ENCODE measurements around the gene ARF1.
A peak's percentile ranks its signal among the peaks of the same experiment; 100 is the strongest.

ARF1 gene

DNA sequence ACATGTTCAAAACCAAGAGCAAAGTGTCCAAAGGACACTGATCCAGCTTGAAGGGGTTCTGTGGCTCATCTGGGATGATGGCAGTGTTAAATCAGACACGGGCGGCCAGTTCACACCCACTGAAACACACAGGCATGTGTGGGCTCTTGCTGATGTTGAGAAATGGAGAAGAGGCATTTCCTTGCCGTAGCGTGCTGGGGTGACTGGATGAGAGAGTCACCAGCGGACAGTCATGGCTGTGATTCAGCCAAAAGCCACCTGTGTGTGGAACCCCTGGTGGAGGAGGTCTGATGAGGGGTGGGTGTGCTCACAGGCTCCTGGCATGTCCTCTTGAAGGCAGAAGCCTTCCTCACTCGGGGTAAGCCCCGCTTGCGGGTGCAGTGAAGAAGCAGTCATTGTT is 13.4 kb downstream of the ARF1 start:
- no peaks in the 10 kb centered on the region for H3K4me1 ChIP-seq (ENCODE audit: control insufficient read depth, insufficient read depth, low read length)
- no CpG with 5 or more reads among the region's 8 CpGs for WGBS (ENCODE audit: insufficient coverage, insufficient read length)
- H3K36me3 ChIP-seq (ENCODE audit: control insufficient read depth, insufficient read depth, low read length): peaks cover 27% of the 10 kb centered on the region
- H3K4me3 ChIP-seq (ENCODE audit: low read length): no peak overlapping the region
- no peak for DNase-seq (ENCODE audit: low read depth, low spot score)
- H3K9me3 ChIP-seq (ENCODE audit: control insufficient read depth, insufficient read depth, low read length): no peaks in the 10 kb centered on the region
- H3K27me3 ChIP-seq (ENCODE audit: control insufficient read depth, insufficient read depth, low read length): no peaks in the 10 kb centered on the region
- H3K27ac ChIP-seq (ENCODE audit: low read length): no peak overlapping the region

- no peak for DNase-seq (ENCODE audit: low read depth, low spot score)
- no peaks in the 10 kb centered on the region for H3K27me3 ChIP-seq (ENCODE audit: control insufficient read depth, insufficient read depth, low read length)
- H3K4me3 ChIP-seq (ENCODE audit: low read length): no peak overlapping the region
- WGBS (ENCODE audit: insufficient coverage, insufficient read length): no CpG with 5 or more reads among the region's 13 CpGs
- no peaks in the 10 kb centered on the region for H3K9me3 ChIP-seq (ENCODE audit: control insufficient read depth, insufficient read depth, low read length)
- H3K27ac ChIP-seq (ENCODE audit: low read length): no peak overlapping the region
- no peaks in the 10 kb centered on the region for H3K4me1 ChIP-seq (ENCODE audit: control insufficient read depth, insufficient read depth, low read length)
- H3K36me3 ChIP-seq (ENCODE audit: control insufficient read depth, insufficient read depth, low read length): peaks cover 29% of the 10 kb centered on the region
Measured at GRCh38 chr1:228096416-228097332, 14.2 kb downstream of the ARF1 start.

DNA sequence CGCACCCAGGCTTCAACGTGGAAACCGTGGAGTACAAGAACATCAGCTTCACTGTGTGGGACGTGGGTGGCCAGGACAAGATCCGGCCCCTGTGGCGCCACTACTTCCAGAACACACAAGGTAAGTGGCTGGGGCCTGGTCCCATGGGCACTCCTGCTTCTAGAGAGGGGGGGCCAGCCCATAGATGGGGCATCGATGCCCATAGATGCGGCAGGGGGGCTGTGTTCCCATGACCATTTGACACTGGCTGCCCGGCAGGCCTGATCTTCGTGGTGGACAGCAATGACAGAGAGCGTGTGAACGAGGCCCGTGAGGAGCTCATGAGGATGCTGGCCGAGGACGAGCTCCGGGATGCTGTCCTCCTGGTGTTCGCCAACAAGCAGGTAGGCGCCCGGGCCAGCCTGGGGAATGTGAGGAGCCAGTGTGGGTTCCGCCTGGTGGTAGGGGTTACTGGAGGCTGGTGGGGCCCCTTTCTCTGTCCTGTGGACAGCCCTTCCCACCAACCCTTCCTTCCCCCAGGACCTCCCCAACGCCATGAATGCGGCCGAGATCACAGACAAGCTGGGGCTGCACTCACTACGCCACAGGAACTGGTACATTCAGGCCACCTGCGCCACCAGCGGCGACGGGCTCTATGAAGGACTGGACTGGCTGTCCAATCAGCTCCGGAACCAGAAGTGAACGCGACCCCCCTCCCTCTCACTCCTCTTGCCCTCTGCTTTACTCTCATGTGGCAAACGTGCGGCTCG is 15.0 kb downstream of the ARF1 start:
- H3K27me3 ChIP-seq (ENCODE audit: control insufficient read depth, insufficient read depth, low read length): no peaks in the 10 kb centered on the region
- WGBS (ENCODE audit: insufficient coverage, insufficient read length): no CpG with 5 or more reads among the region's 34 CpGs
- no peak overlapping the region for H3K4me3 ChIP-seq (ENCODE audit: low read length)
- no peak for DNase-seq (ENCODE audit: low read depth, low spot score)
- no peaks in the 10 kb centered on the region for H3K4me1 ChIP-seq (ENCODE audit: control insufficient read depth, insufficient read depth, low read length)
- no peak overlapping the region for H3K27ac ChIP-seq (ENCODE audit: low read length)
- no peaks in the 10 kb centered on the region for H3K9me3 ChIP-seq (ENCODE audit: control insufficient read depth, insufficient read depth, low read length)
- H3K36me3 ChIP-seq (ENCODE audit: control insufficient read depth, insufficient read depth, low read length): peaks cover 29% of the 10 kb centered on the region

DNA sequence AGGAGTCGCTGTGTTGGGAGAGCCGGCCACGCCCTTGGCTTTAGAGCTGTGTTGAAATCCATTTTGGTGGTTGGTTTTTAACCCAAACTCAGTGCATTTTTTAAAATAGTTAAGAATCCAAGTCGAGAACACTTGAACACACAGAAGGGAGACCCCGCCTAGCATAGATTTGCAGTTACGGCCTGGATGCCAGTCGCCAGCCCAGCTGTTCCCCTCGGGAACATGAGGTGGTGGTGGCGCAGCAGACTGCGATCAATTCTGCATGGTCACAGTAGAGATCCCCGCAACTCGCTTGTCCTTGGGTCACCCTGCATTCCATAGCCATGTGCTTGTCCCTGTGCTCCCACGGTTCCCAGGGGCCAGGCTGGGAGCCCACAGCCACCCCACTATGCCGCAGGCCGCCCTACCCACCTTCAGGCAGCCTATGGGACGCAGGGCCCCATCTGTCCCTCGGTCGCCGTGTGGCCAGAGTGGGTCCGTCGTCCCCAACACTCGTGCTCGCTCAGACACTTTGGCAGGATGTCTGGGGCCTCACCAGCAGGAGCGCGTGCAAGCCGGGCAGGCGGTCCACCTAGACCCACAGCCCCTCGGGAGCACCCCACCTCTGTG is 15.9 kb downstream of the ARF1 start:
- Histone ChIP-seq H3K4me1 (ENCODE audit: control insufficient read depth, insufficient read depth, low read length) (no peaks in the 10 kb centered on the region), H3K4me3 (ENCODE audit: low read length) (no peak overlapping the region), H3K36me3 (ENCODE audit: control insufficient read depth, insufficient read depth, low read length) (peaks cover 29% of the 10 kb centered on the region), H3K27ac (ENCODE audit: low read length) (no peak overlapping the region), H3K9me3 (ENCODE audit: control insufficient read depth, insufficient read depth, low read length) (no peaks in the 10 kb centered on the region), H3K27me3 (ENCODE audit: control insufficient read depth, insufficient read depth, low read length) (no peaks in the 10 kb centered on the region)
- no CpG with 5 or more reads among the region's 28 CpGs for WGBS (ENCODE audit: insufficient coverage, insufficient read length)
- DNase-seq (ENCODE audit: low read depth, low spot score): no peak

GRCh38 chr1:228099331-228099732 is 16.8 kb downstream of the ARF1 start:
- H3K27ac ChIP-seq (ENCODE audit: low read length): no peak overlapping the region
- H3K9me3 ChIP-seq (ENCODE audit: control insufficient read depth, insufficient read depth, low read length): no peaks in the 10 kb centered on the region
- H3K4me1 ChIP-seq (ENCODE audit: control insufficient read depth, insufficient read depth, low read length): no peaks in the 10 kb centered on the region
- DNase-seq (ENCODE audit: low read depth, low spot score): no peak
- H3K27me3 ChIP-seq (ENCODE audit: control insufficient read depth, insufficient read depth, low read length): no peaks in the 10 kb centered on the region
- H3K36me3 ChIP-seq (ENCODE audit: control insufficient read depth, insufficient read depth, low read length): peaks cover 29% of the 10 kb centered on the region
- no CpG with 5 or more reads among the region's 4 CpGs for WGBS (ENCODE audit: insufficient coverage, insufficient read length)
- no peak overlapping the region for H3K4me3 ChIP-seq (ENCODE audit: low read length)

GRCh38 chr1:228100822-228101613 is 18.5 kb downstream of the ARF1 start:
- H3K4me1 ChIP-seq (ENCODE audit: control insufficient read depth, insufficient read depth, low read length): no peaks in the 10 kb centered on the region
- H3K27me3 ChIP-seq (ENCODE audit: control insufficient read depth, insufficient read depth, low read length): no peaks in the 10 kb centered on the region
- no peak for DNase-seq (ENCODE audit: low read depth, low spot score)
- no peak overlapping the region for H3K27ac ChIP-seq (ENCODE audit: low read length)
- H3K9me3 ChIP-seq (ENCODE audit: control insufficient read depth, insufficient read depth, low read length): no peaks in the 10 kb centered on the region
- WGBS (ENCODE audit: insufficient coverage, insufficient read length): no CpG with 5 or more reads among the region's 12 CpGs
- peaks cover 29% of the 10 kb centered on the region for H3K36me3 ChIP-seq (ENCODE audit: control insufficient read depth, insufficient read depth, low read length)
- H3K4me3 ChIP-seq (ENCODE audit: low read length): no peak overlapping the region

GRCh38 chr1:228101614-228101993 is 19.1 kb downstream of the ARF1 start:
- DNase-seq (ENCODE audit: low read depth, low spot score): no peak
- whole genome bisulfite sequencing (ENCODE audit: insufficient coverage, insufficient read length): no CpG with 5 or more reads among the region's 15 CpGs
- peak overlapping the region; percentile 98; the same call in 1 of the 2 replicates for H3K4me3 ChIP-seq (ENCODE audit: low read length)
- no peaks in the 10 kb centered on the region for H3K9me3 ChIP-seq (ENCODE audit: control insufficient read depth, insufficient read depth, low read length)
- no peaks in the 10 kb centered on the region for H3K27me3 ChIP-seq (ENCODE audit: control insufficient read depth, insufficient read depth, low read length)
- no peak overlapping the region for H3K27ac ChIP-seq (ENCODE audit: low read length)
- peaks cover 34% of the 10 kb centered on the region for H3K36me3 ChIP-seq (ENCODE audit: control insufficient read depth, insufficient read depth, low read length)
- H3K4me1 ChIP-seq (ENCODE audit: control insufficient read depth, insufficient read depth, low read length): no peaks in the 10 kb centered on the region

- WGBS (ENCODE audit: insufficient coverage, insufficient read length): no CpG with 5 or more reads among the region's 73 CpGs
- no peak for DNase-seq (ENCODE audit: low read depth, low spot score)
- Histone ChIP-seq H3K36me3 (ENCODE audit: control insufficient read depth, insufficient read depth, low read length) (peaks cover 35% of the 10 kb centered on the region), H3K27me3 (ENCODE audit: control insufficient read depth, insufficient read depth, low read length) (no peaks in the 10 kb centered on the region), H3K4me3 (ENCODE audit: low read length) (peak overlapping the region; percentile 98), H3K27ac (ENCODE audit: low read length) (no peak overlapping the region), H3K4me1 (ENCODE audit: control insufficient read depth, insufficient read depth, low read length) (no peaks in the 10 kb centered on the region), H3K9me3 (ENCODE audit: control insufficient read depth, insufficient read depth, low read length) (no peaks in the 10 kb centered on the region)
Measured at GRCh38 chr1:228101994-228102790, 19.7 kb downstream of the ARF1 start.

DNA sequence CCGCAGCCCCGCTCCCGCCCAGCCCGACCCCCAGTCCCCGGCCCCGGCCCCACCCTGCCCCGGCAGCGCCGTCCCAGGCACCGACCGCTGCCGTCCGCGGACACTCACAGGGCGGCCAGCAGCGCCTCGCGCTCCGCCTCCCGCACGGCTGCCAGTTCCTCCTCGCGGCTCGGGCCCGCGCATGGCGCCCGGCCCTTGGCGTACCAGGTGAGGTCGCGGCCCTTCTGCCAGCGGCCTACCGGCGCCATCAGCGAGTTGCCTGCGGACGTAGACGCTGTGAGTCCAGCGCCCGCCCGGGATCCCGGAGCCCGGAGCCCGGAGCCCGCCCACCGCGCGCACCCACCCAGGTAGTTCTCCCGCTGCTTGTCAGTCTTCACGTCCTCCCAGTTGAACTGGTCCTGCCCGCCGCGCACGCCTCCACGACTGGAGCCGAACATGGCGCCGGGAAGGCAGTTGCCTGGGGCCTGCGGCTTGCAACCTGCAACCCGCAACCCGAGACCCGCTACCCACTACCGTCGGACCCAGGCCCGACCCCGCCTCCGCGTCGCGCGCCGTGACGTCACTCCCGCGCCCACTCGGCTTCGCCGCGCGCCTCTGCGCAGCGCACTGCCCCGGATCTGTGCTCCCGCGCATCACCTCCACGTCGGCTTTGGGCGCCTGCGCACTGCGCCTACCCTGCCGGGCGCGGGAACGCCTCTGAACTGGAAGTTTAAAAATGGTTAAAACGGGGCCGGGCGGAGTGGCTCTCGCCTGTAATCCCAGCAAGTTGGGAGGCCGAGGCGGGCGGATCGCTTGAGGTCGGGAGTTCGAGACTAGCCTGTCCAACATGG is 20.5 kb downstream of the ARF1 start, which contains the start of gene C1orf35:
TSS of gene C1orf35 (minus strand) at position 535 of the 830 bp plus-strand sequence. CDS start at position 437, 98 bp downstream.
- Histone ChIP-seq H3K4me1 (ENCODE audit: control insufficient read depth, insufficient read depth, low read length) (no peaks in the 10 kb centered on the region), H3K4me3 (ENCODE audit: low read length) (peak within 1 kb of the TSS; percentile 98), H3K36me3 (ENCODE audit: control insufficient read depth, insufficient read depth, low read length) (peaks cover 32% of the 10 kb centered on the region), H3K9me3 (ENCODE audit: control insufficient read depth, insufficient read depth, low read length) (no peaks in the 10 kb centered on the region), H3K27me3 (ENCODE audit: control insufficient read depth, insufficient read depth, low read length) (no peaks in the 10 kb centered on the region), H3K27ac (ENCODE audit: low read length) (no peak within 1 kb of the TSS)
- no CpG with 5 or more reads among the region's 104 CpGs for WGBS (ENCODE audit: insufficient coverage, insufficient read length)
- DNase-seq (ENCODE audit: low read depth, low spot score): peak; percentile 90
